Body of pancreas (tissue), 4 donors: ENCODE results near the gene TOX2.

Source experiments
- POLR2A ChIP-seq, 3 donors: fragments of 450-650 bp; IDR thresholded peaks; one replicate each; pipeline ENCODE4 v1.6.1; 2016; ENCODE audit warnings: antibody characterized with exemption in 3 of 3, mild to moderate bottlenecking in 2 of 3
- TF ChIP-seq, protein P1 (sequence below), 7 experiments: fragments of 450-650 bp in 4 of 7; fragments of 200-600 bp in 3 of 7; sonication (generic) in 3 of 7; IDR thresholded peaks; one replicate each; pipeline ENCODE4 v1.5.1; 2016 to 2019; ENCODE audit warnings: antibody characterized with exemption in 7 of 7

DNA sequence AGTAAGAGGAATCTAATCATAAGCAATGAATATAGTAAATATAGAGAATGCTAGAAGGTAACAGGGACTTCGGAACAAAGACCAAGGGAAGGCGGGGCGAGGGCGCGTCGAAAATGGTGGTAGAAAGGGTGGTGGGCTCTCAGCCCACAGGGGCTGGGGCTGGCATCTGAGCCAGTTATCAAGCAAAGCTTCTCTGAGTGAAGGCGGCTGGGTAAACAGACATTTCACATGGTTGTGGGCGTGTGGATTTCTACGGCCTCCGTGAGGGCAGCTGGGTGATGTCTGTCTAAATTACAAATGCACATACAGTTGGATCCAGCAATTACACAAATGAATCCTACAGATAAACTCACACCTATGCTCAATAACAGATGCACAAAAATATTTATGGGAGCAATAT lies 56.6 kb downstream of the TOX2 start:
- TF ChIP-seq, protein P1, sequence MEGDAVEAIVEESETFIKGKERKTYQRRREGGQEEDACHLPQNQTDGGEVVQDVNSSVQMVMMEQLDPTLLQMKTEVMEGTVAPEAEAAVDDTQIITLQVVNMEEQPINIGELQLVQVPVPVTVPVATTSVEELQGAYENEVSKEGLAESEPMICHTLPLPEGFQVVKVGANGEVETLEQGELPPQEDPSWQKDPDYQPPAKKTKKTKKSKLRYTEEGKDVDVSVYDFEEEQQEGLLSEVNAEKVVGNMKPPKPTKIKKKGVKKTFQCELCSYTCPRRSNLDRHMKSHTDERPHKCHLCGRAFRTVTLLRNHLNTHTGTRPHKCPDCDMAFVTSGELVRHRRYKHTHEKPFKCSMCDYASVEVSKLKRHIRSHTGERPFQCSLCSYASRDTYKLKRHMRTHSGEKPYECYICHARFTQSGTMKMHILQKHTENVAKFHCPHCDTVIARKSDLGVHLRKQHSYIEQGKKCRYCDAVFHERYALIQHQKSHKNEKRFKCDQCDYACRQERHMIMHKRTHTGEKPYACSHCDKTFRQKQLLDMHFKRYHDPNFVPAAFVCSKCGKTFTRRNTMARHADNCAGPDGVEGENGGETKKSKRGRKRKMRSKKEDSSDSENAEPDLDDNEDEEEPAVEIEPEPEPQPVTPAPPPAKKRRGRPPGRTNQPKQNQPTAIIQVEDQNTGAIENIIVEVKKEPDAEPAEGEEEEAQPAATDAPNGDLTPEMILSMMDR (IDR thresholded peaks at IDR 0.05) = no peak
- TF ChIP-seq POLR2A (IDR thresholded peaks at IDR 0.05) = no peak
